Suprapubic skin (tissue), 4 donors: Measurements from ENCODE around the gene POLD1. TPM values are rescaled to one million over a fixed set of nuclear protein-coding genes. Genes with fewer than 3 reads are reported as not detected.

ENCODE experiments used
- DNase-seq, 2 donors: peaks; one replicate each; pipeline ENCODE4 v3.0.0-alpha.2; 2019; ENCODE audit warnings: low spot score in 2 of 2
- H3K27ac ChIP-seq: fragments of 200-600 bp; sonication (generic); one replicate; pipeline ENCODE4 v1.5.1; 2019
- H3K27me3 ChIP-seq: fragments of 200-600 bp; sonication (generic); one replicate; pipeline ENCODE4 v1.5.1; 2019
- H3K36me3 ChIP-seq: fragments of 200-600 bp; sonication (generic); one replicate; pipeline ENCODE4 v1.5.1; 2019
- H3K4me1 ChIP-seq: fragments of 200-600 bp; sonication (generic); one replicate; pipeline ENCODE4 v1.5.1; 2019
- H3K4me3 ChIP-seq: fragments of 200-600 bp; sonication (generic); one replicate; pipeline ENCODE4 v1.5.1; 2019; ENCODE audit warnings: mild to moderate bottlenecking
- H3K9me3 ChIP-seq: fragments of 200-600 bp; sonication (generic); one replicate; pipeline ENCODE4 v1.5.1; 2019
- CTCF ChIP-seq, 2 donors: fragments of 200-600 bp in 1 of 2; fragments of 450-650 bp in 1 of 2; sonication (generic) in 1 of 2; IDR thresholded peaks; one replicate each; pipeline ENCODE4 v1.5.1; 2016 to 2019; ENCODE audit warnings: antibody characterized with exemption in 2 of 2, mild to moderate bottlenecking in 1 of 2, moderate library complexity in 1 of 2
- EP300 ChIP-seq: sonication (generic); formaldehyde crosslinking; IDR thresholded peaks from one replicate; pipeline ENCODE4 v1.6.1; 2017; ENCODE audit warnings: antibody characterized with exemption
- POLR2A ChIP-seq, 2 donors: fragments of 450-650 bp; IDR thresholded peaks; one replicate each; pipeline ENCODE4 v1.6.1; 2017; ENCODE audit warnings: antibody characterized with exemption in 2 of 2, mild to moderate bottlenecking in 2 of 2, moderate library complexity in 2 of 2
- POLR2AphosphoS5 ChIP-seq, 3 donors: sonication (generic); formaldehyde crosslinking; IDR thresholded peaks; one replicate each; pipeline ENCODE4 v1.6.1; 2017; ENCODE audit warnings: antibody characterized with exemption in 3 of 3
- WGBS: methylation state at CpG from one replicate; pipeline ENCODE4 v1.1.5; 2018; 5-methylcytosine and 5-hydroxymethylcytosine counted together
- total RNA-seq, 4 donors: library from RNA; depleted of rRNA; stranded (reverse); fragments of >200 nt; gene quantifications; one replicate each; pipeline ENCODE4 v1.1.0, GENCODE V29; 2016

The POLD1 gene
- total RNA-seq, 4 donors from 2014 or later: 17.2 to 26.9 (median 21.5) TPM

- Histone ChIP-seq H3K4me3 (no peak overlapping the region), H3K4me1 (peaks cover 5% of the 10 kb centered on the region), H3K27me3 (peaks cover 21% of the 10 kb centered on the region), H3K9me3 (no peaks in the 10 kb centered on the region), H3K27ac (no peak overlapping the region), H3K36me3 (no peaks in the 10 kb centered on the region)
- 89% methylated on average over 13 of the region's 13 CpGs for WGBS
- no peak for TF ChIP-seq POLR2AphosphoS5 (IDR thresholded peaks at IDR 0.05)
- TF ChIP-seq CTCF (IDR thresholded peaks at IDR 0.05): no peak
- TF ChIP-seq EP300: no peak
- no peak for TF ChIP-seq POLR2A (IDR thresholded peaks at IDR 0.05)
- DNase-seq: no peak
Measured at GRCh38 chr19:50465000-50465399, 80.9 kb downstream of the POLD1 start.

- Histone ChIP-seq H3K9me3 (no peaks in the 10 kb centered on the region), H3K4me3 (no peak overlapping the region), H3K27me3 (peaks cover 11% of the 10 kb centered on the region), H3K4me1 (peaks cover 5% of the 10 kb centered on the region), H3K36me3 (no peaks in the 10 kb centered on the region), H3K27ac (no peak overlapping the region)
- 41% methylated on average over 22 of the region's 29 CpGs for WGBS
- TF ChIP-seq POLR2AphosphoS5 (IDR thresholded peaks at IDR 0.05) (no peak), EP300 (no peak), POLR2A (IDR thresholded peaks at IDR 0.05) (no peak), CTCF (IDR thresholded peaks at IDR 0.05) (peak in 1 of 2 donors; percentile 18)
- DNase-seq: no peak
Measured at GRCh38 chr19:50465986-50466705, 82.0 kb downstream of the POLD1 start.

GRCh38 chr19:50466706-50467039 lies 82.5 kb downstream of the POLD1 start:
- 72% methylated on average over 7 of the region's 11 CpGs for WGBS
- no peak for DNase-seq
- peaks cover 6% of the 10 kb centered on the region for H3K27me3 ChIP-seq
- H3K27ac ChIP-seq: no peak overlapping the region
- H3K4me1 ChIP-seq: peaks cover 5% of the 10 kb centered on the region
- H3K4me3 ChIP-seq: no peak overlapping the region
- H3K36me3 ChIP-seq: no peaks in the 10 kb centered on the region
- no peak for TF ChIP-seq EP300
- no peak for TF ChIP-seq CTCF (IDR thresholded peaks at IDR 0.05)
- TF ChIP-seq POLR2A (IDR thresholded peaks at IDR 0.05): no peak
- TF ChIP-seq POLR2AphosphoS5 (IDR thresholded peaks at IDR 0.05): no peak
- no peaks in the 10 kb centered on the region for H3K9me3 ChIP-seq

DNA sequence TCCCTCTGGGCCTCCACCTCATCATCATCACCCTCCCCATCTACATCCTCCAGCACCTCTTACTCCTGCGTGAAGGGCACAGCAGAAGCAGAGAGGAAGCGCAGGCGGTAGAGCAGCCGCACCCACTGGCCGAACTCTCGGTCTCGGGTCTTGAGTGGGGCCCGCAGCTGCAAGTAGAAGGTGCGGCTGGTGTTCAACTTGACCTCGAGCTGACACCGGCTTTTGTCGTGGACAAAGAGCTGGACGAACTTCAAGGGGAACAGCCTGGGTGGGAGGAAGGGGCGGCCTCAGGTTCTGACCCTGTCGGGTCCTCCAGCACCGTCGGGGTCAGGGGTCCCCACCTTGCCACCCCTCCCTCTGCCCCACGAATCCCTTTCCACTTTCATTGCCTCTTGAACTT lies 83.4 kb downstream of the POLD1 start:
- no peaks in the 10 kb centered on the region for H3K9me3 ChIP-seq
- TF ChIP-seq CTCF (IDR thresholded peaks at IDR 0.05) (no peak), EP300 (no peak), POLR2AphosphoS5 (IDR thresholded peaks at IDR 0.05) (no peak), POLR2A (IDR thresholded peaks at IDR 0.05) (no peak)
- no peaks in the 10 kb centered on the region for H3K36me3 ChIP-seq
- 84% methylated on average over 18 of the region's 18 CpGs for WGBS
- H3K27ac ChIP-seq: no peak overlapping the region
- peaks cover 5% of the 10 kb centered on the region for H3K4me1 ChIP-seq
- H3K4me3 ChIP-seq: no peak overlapping the region
- DNase-seq: no peak
- peaks cover under 1% of the 10 kb centered on the region for H3K27me3 ChIP-seq

Other genes starting within 250 kb of the POLD1 start
- not detected for gene IZUMO2, start 221.1 kb upstream of the POLD1 start, total RNA-seq
- gene MYH14, start 180.7 kb upstream of the POLD1 start, total RNA-seq: 100 to 1,000 TPM in 3 of 4 donors, 10 to 100 TPM in 1; 84.8 to 116 (median 104) TPM
- 1 to 10 TPM; 1.5 to 3.1 (median 1.7) TPM for gene KCNC3, start 55.0 kb upstream of the POLD1 start, total RNA-seq
- 1 to 10 TPM in 3 of 4 donors, not detected in 1; 1.7 to 3.7 (median 3.5) TPM for gene NAPSA, start 18.7 kb upstream of the POLD1 start, total RNA-seq
- gene NR1H2, start 7.9 kb upstream of the POLD1 start, total RNA-seq: 10 to 100 TPM; 80.6 to 94.7 (median 88.9) TPM
- not detected for gene SPIB, start 34.6 kb downstream of the POLD1 start, total RNA-seq
- gene MYBPC2, start 48.5 kb downstream of the POLD1 start, total RNA-seq: under 1 TPM in 1 of 4 donors, not detected in 3; 0.29 TPM
- 10 to 100 TPM; 34.9 to 77.2 (median 71.1) TPM for gene EMC10, start 92.2 kb downstream of the POLD1 start, total RNA-seq
- gene GARIN5A, start 92.5 kb downstream of the POLD1 start, total RNA-seq: 1 to 10 TPM in 3 of 4 donors, not detected in 1; 3.9 to 5.0 (median 4.2) TPM
- 10 to 100 TPM in 3 of 4 donors, 1 to 10 TPM in 1; 9.3 to 31.7 (median 28.7) TPM for gene JOSD2, start 126.8 kb downstream of the POLD1 start, total RNA-seq
- gene ASPDH, start 129.6 kb downstream of the POLD1 start, total RNA-seq: not detected
- 1 to 10 TPM in 2 of 4 donors, under 1 TPM in 2; 0.24 to 1.0 (median 0.81) TPM for gene LRRC4B, start 184.1 kb downstream of the POLD1 start, total RNA-seq